ENCODE data around the gene HLA-DMB. TPM values are rescaled to one million over a fixed set of nuclear protein-coding genes. Genes with fewer than 3 reads are reported as not detected.
A peak's percentile ranks its signal among the peaks of the same experiment; 100 is the strongest.

The HLA-DMB gene
- 0.09 TPM in 1 of 2 replicates, not detected in the other for total RNA-seq (ENCODE audit: low replicate concordance)

- TF ChIP-seq, protein P1, sequence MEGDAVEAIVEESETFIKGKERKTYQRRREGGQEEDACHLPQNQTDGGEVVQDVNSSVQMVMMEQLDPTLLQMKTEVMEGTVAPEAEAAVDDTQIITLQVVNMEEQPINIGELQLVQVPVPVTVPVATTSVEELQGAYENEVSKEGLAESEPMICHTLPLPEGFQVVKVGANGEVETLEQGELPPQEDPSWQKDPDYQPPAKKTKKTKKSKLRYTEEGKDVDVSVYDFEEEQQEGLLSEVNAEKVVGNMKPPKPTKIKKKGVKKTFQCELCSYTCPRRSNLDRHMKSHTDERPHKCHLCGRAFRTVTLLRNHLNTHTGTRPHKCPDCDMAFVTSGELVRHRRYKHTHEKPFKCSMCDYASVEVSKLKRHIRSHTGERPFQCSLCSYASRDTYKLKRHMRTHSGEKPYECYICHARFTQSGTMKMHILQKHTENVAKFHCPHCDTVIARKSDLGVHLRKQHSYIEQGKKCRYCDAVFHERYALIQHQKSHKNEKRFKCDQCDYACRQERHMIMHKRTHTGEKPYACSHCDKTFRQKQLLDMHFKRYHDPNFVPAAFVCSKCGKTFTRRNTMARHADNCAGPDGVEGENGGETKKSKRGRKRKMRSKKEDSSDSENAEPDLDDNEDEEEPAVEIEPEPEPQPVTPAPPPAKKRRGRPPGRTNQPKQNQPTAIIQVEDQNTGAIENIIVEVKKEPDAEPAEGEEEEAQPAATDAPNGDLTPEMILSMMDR (IDR thresholded peaks at IDR 0.05; ENCODE audit: insufficient read depth, low read length): no peak
- H3K4me3 ChIP-seq (ENCODE audit: low read depth, low read length): no peak within 1 kb of the TSS
- DNase-seq (ENCODE audit: low read depth): peak; percentile 72
Observed at GRCh38 chr6:32940656-32941213, at the start of gene HLA-DMB. Gene HLA-DMB, minus strand, starts transcription at chr6:32941028. Its CDS starts 221 bp downstream, at chr6:32940807.

DNA sequence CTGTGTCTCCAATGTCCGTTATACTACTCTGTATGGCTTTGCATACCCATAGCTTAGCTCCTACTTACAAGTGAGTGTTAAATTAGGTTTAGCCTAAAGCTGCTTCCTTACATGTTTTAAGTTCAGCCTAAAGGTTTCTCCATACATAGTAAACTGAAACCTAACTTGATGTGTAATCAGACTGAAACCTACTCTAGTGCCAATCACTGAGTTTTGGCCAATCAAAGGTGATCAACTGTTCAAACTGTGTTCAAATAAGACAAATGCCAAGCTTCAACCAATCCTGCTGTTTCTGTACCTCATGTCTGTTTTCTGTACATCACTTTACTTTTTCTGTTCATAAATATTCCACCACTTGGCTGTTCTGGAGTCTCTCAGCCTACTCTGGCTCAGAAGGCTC is 48.5 kb upstream of the HLA-DMB start:
- no peak overlapping the region for H3K4me3 ChIP-seq (ENCODE audit: low read depth, low read length)
- DNase-seq (ENCODE audit: low read depth): no peak
- TF ChIP-seq, protein P1 (IDR thresholded peaks at IDR 0.05; ENCODE audit: insufficient read depth, low read length): no peak

- TF ChIP-seq, protein P1 (IDR thresholded peaks at IDR 0.05; ENCODE audit: insufficient read depth, low read length): peak; percentile 81
- no peak overlapping the region for H3K4me3 ChIP-seq (ENCODE audit: low read depth, low read length)
- peak; percentile 86 for DNase-seq (ENCODE audit: low read depth)
Observed at GRCh38 chr6:32984622-32985389, 44.0 kb upstream of the HLA-DMB start.

GRCh38 chr6:32983964-32984621 is 43.3 kb upstream of the HLA-DMB start:
- TF ChIP-seq, protein P1 (IDR thresholded peaks at IDR 0.05; ENCODE audit: insufficient read depth, low read length): no peak
- DNase-seq (ENCODE audit: low read depth): no peak
- H3K4me3 ChIP-seq (ENCODE audit: low read depth, low read length): no peak overlapping the region

DNA sequence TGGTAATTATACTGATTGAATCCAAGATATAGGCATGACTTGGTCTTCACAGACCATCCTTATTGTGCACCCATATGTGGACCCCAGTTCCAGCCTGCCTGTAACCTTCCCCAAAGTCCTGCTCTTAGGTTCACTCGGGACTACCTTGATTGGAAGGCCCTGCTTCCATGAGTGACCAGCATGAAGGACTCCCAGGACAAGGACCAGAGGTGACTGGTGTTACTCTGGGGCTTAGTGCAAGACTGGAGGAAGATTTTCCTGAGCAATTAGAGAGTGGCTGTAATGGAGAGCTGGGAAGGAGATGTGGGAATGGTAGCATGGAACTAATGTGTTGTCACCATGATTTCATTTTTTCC is 42.6 kb upstream of the HLA-DMB start:
- no peak overlapping the region for H3K4me3 ChIP-seq (ENCODE audit: low read depth, low read length)
- TF ChIP-seq, protein P1 (IDR thresholded peaks at IDR 0.05; ENCODE audit: insufficient read depth, low read length): no peak
- no peak for DNase-seq (ENCODE audit: low read depth)

GRCh38 chr6:32982702-32983492 is 42.1 kb upstream of the HLA-DMB start:
- TF ChIP-seq, protein P1 (IDR thresholded peaks at IDR 0.05; ENCODE audit: insufficient read depth, low read length): no peak
- no peak overlapping the region for H3K4me3 ChIP-seq (ENCODE audit: low read depth, low read length)
- DNase-seq (ENCODE audit: low read depth): no peak

Measured in fibroblast of the aortic adventitia (primary cell).